SK-N-MC (cell line): ENCODE results near the gene UNKL.

Experiments used
- EZH2 ChIP-seq: fragments of 200-600 bp; sonication (generic); IDR thresholded peaks from one replicate; pipeline ENCODE4 v1.6.1; 2017; ENCODE audit warnings: antibody characterized with exemption
- FOXP2 ChIP-seq: optimal IDR thresholded peaks from 2 replicates; pipeline ENCODE3; 2011; ENCODE audit warnings: mild to moderate bottlenecking, moderate library complexity; ENCODE audit not compliant: insufficient read depth; ENCODE audit errors: extremely low read length, control extremely low read depth
- POLR2AphosphoS5 ChIP-seq: IDR thresholded peaks from 2 replicates; pipeline ENCODE4 v1.6.1; 2012; ENCODE audit warnings: mild to moderate bottlenecking, low read depth, low read length, borderline replicate concordance

DNA sequence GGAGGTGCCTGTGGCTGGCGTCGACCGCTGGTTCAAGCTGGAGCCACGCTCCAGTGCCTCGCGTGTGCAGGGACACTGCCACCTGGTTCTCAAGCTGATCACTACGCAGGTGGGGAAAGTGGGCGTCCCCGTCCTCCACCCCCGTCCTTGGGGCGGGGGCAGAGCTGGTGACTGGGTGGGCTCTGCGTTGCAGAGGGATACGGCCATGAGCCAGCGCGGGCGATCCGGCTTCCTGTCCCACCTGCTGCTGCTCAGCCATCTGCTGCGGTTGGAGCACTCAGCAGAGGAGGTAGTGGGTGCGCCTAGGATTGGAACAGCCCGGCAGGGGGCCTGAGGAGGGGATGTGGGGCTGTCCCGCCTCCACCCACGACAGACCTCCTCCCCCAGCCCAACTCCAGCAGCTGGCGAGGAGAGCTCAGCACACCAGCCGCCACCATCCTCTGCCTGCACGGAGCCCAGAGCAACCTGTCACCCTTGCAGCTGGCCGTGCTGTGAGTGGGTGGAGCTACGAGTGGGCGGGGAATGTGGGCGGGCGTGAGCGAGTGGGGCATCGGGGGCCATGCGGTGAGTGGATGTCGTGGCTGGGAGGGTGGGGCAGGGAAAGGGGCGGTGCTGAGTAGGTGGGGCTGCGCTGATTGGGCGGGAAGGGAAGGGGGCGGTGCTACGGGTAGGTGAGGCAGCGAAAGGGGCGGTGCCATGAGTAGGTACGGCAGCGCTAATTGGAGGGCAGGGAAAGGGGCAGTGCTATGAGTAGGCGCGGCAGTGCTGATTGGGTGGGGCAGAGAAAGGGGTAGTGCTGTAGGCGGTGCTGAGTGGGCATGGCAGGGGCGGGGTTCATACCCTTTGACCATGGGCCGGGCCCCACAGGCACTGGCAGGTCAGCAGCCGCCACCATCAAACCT lies 71.7 kb downstream of the UNKL start:
- TF ChIP-seq POLR2AphosphoS5 (no peak), EZH2 (no peak), FOXP2 (no peak)
